B cell (primary cell): ENCODE results near the gene NKIRAS2. TPM values are rescaled to one million over a fixed set of nuclear protein-coding genes. Genes with fewer than 3 reads are reported as not detected.

Experiments
- ATAC-seq: fragments of 200-7000 bp; cut with Tn5 transposase; one replicate; pipeline ENCODE4 v1.10.0; 2021; ENCODE audit warnings: low read depth, mild to moderate bottlenecking, moderate number of reproducible peaks, moderate library complexity
- CTCF ChIA-PET: fragments of 350-600 bp; sonication (Branson Sonifier 250); formaldehyde crosslinking; loops from one replicate; lab custom pipeline; 2021; ENCODE audit warnings: antibody characterized with exemption, inconsistent platforms; lab: Charles Lee
- POLR2A ChIA-PET: fragments of 350-600 bp; sonication (Branson Sonifier 250); formaldehyde crosslinking; loops from one replicate; lab custom pipeline; 2021; ENCODE audit warnings: antibody characterized with exemption; lab: Charles Lee
- DNase-seq: peaks from one replicate; pipeline ENCODE4 v3.0.0; 2013
- H2AFZ ChIP-seq: 2 replicates; pipeline ENCODE4 v1.6.1; 2012; ENCODE audit warnings: mild to moderate bottlenecking, low read depth, low read length; ENCODE audit not compliant: insufficient read depth, poor library complexity, severe bottlenecking
- H3K27ac ChIP-seq, 2 donors: 1 replicate in 1 of 2; 2 replicates in 1 of 2; pipeline ENCODE4 v1.5.1; 2012 to 2013; ENCODE audit warnings: low read length in 2 of 2, mild to moderate bottlenecking in 2 of 2, moderate library complexity in 1 of 2
- H3K27me3 ChIP-seq, 4 experiments: fragments of 200-600 bp in 1 of 4; sonication (generic) in 1 of 4; replicated peaks in 1 of 4; 1 replicate in 2 of 4; 2 replicates in 2 of 4; pipeline versions ENCODE4 v1.6.1 to v1.7.0; 2013 to 2016; ENCODE audit warnings: low read length in 3 of 4, mild to moderate bottlenecking in 2 of 4, mixed read lengths in 1 of 4, moderate library complexity in 1 of 4; ENCODE audit not compliant: insufficient read depth in 4 of 4, control insufficient read depth in 3 of 4; ENCODE audit errors: control extremely low read depth in 1 of 4
- H3K36me3 ChIP-seq, 2 experiments: replicated peaks in 1 of 2; 1 replicate in 1 of 2; 2 replicates in 1 of 2; pipeline versions ENCODE4 v1.6.1 to v1.7.1; 2013; ENCODE audit warnings: low read length in 1 of 2; ENCODE audit not compliant: insufficient read depth in 2 of 2, control insufficient read depth in 1 of 2; ENCODE audit errors: control extremely low read depth in 1 of 2, extremely low read depth in 1 of 2
- H3K4me1 ChIP-seq, 2 donors: fragments of 200-600 bp in 1 of 2; sonication (generic) in 1 of 2; 1 replicate in 1 of 2; 2 replicates in 1 of 2; pipeline versions ENCODE4 v1.5.1 to v1.6.1; 2013 to 2017; ENCODE audit warnings: low read length in 2 of 2; ENCODE audit not compliant: control insufficient read depth in 2 of 2, insufficient read depth in 2 of 2
- H3K4me2 ChIP-seq: replicated peaks from 2 replicates; pipeline ENCODE3; 2012; ENCODE audit warnings: mild to moderate bottlenecking, low read depth, low read length; ENCODE audit not compliant: poor library complexity, severe bottlenecking
- H3K4me3 ChIP-seq, 5 experiments: fragments of 200-600 bp in 1 of 5; sonication (generic) in 1 of 5; 1 replicate in 3 of 5; 2 replicates in 2 of 5; pipeline versions ENCODE4 v1.5.1 to v1.7.0; 2011 to 2016; ENCODE audit warnings: low read length in 4 of 5, mild to moderate bottlenecking in 4 of 5, low read depth in 2 of 5, control low read depth in 1 of 5, moderate library complexity in 1 of 5; ENCODE audit not compliant: insufficient read depth in 1 of 5; ENCODE audit errors: control extremely low read depth in 1 of 5, extremely low read depth in 1 of 5
- H3K79me2 ChIP-seq: fragments of 200-600 bp; sonication (generic); one replicate; pipeline ENCODE4 v1.6.0; 2016; ENCODE audit warnings: low read length; ENCODE audit not compliant: control insufficient read depth, insufficient read depth
- H3K9ac ChIP-seq: fragments of 200-600 bp; sonication (generic); 2 replicates; pipeline ENCODE4 v1.6.1; 2017; ENCODE audit warnings: mild to moderate bottlenecking, low read length, moderate library complexity
- H3K9me3 ChIP-seq, 3 donors: one replicate each; pipeline versions ENCODE4 v1.6.1 to v1.7.1; 2013; ENCODE audit warnings: low read length in 2 of 3; ENCODE audit not compliant: control insufficient read depth in 2 of 3, insufficient read depth in 1 of 3; ENCODE audit errors: control extremely low read depth in 1 of 3
- H4K20me1 ChIP-seq: 2 replicates; pipeline ENCODE4 v1.6.0; 2012; ENCODE audit warnings: mild to moderate bottlenecking, low read length; ENCODE audit not compliant: insufficient read depth, control insufficient read depth, poor library complexity, severe bottlenecking
- H3K27ac Mint-ChIP-seq: one replicate; pipeline ENCODE4 v1.8.0; 2021; ENCODE audit warnings: mixed read lengths
- H3K27me3 Mint-ChIP-seq: one replicate; pipeline ENCODE4 v1.8.0; 2021; ENCODE audit warnings: mixed read lengths
- H3K4me1 Mint-ChIP-seq: one replicate; pipeline ENCODE4 v1.8.0; 2021; ENCODE audit warnings: mixed read lengths
- H3K4me3 Mint-ChIP-seq: one replicate; pipeline ENCODE4 v1.8.0; 2021; ENCODE audit warnings: mixed read lengths
- H3K9me3 Mint-ChIP-seq: one replicate; pipeline ENCODE4 v1.8.0; 2022; ENCODE audit warnings: mixed read lengths; ENCODE audit not compliant: insufficient read depth
- EZH2 ChIP-seq: IDR thresholded peaks from 2 replicates; pipeline ENCODE4 v1.6.1; 2012; ENCODE audit warnings: borderline replicate concordance, low read depth, mild to moderate bottlenecking, moderate library complexity, low read length; ENCODE audit not compliant: insufficient read depth, poor library complexity, severe bottlenecking
- WGBS: methylation state at CpG from one replicate; pipeline ENCODE4 v1.1.5; 2013; ENCODE audit warnings: missing lambda C conversion rate; ENCODE audit not compliant: insufficient coverage; 5-methylcytosine and 5-hydroxymethylcytosine counted together
- intact Hi-C: fragments of 100-400 bp; cut with micrococcal nuclease; formaldehyde crosslinking; loops from one replicate; pipeline ENCODE4 v1.10.0; 2022
- polyA plus RNA-seq: library from polyadenylated mRNA; depleted of rRNA; stranded (reverse); fragments of >200 nt; gene quantifications from 2 replicates; pipeline ENCODE4 v1.2.3, GENCODE V29; 2012
- total RNA-seq, 2 donors: library from RNA; stranded (reverse); fragments of 120-200 nt in 1 of 2; gene quantifications; 1 replicate in 1 of 2; 2 replicates in 1 of 2; pipeline versions ENCODE4 v1.2.3 to v1.2.4, GENCODE V29; 2013 to 2022
- TF ChIP-seq, protein P1 (sequence below): fragments of 200-600 bp; IDR thresholded peaks from one replicate; pipeline ENCODE4 v1.8.0; 2022; ENCODE audit warnings: antibody characterized with exemption, mild to moderate bottlenecking

NKIRAS2 gene
- total and polyA plus RNA-seq, 2 donors (not counting 1 experiment from before 2014, with no cell fraction given) = 22.0 to 29.2 TPM

DNA sequence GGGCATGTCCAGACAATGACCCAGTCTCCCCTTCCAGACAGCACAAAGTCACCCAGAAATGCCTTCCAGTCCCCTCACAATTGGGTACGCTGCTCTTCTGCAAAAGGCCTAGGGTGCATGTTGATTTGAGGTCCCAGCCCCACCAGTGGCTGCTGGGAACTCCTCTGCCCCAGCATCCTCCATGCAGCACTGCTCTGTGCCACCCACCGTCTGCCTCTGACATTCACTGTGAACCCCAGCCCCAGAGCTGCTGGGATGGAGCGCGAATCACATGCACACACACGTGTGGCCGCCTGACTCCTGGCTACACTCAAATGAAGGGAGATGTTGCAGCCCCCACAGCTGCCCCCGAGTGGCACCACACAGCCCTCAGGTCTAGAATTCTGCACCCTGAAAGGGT is 31.8 kb downstream of the NKIRAS2 start:
- H3K27me3 ChIP-seq = peaks cover 0 to 14% (median 3%) of the 10 kb centered on the region in 4 experiments
- H3K4me1 ChIP-seq = peaks cover 7 to 12% of the 10 kb centered on the region in 2 donors
- no peak for TF ChIP-seq EZH2
- TF ChIP-seq, protein P1, sequence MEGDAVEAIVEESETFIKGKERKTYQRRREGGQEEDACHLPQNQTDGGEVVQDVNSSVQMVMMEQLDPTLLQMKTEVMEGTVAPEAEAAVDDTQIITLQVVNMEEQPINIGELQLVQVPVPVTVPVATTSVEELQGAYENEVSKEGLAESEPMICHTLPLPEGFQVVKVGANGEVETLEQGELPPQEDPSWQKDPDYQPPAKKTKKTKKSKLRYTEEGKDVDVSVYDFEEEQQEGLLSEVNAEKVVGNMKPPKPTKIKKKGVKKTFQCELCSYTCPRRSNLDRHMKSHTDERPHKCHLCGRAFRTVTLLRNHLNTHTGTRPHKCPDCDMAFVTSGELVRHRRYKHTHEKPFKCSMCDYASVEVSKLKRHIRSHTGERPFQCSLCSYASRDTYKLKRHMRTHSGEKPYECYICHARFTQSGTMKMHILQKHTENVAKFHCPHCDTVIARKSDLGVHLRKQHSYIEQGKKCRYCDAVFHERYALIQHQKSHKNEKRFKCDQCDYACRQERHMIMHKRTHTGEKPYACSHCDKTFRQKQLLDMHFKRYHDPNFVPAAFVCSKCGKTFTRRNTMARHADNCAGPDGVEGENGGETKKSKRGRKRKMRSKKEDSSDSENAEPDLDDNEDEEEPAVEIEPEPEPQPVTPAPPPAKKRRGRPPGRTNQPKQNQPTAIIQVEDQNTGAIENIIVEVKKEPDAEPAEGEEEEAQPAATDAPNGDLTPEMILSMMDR = no peak
- H3K9ac ChIP-seq = no peak overlapping the region
- no peaks in the 10 kb centered on the region for H3K79me2 ChIP-seq
- WGBS = 86% methylated on average over 7 of the region's 7 CpGs
- ChIA-PET CTCF (interaction anchor here (0.8 to 1.5 kb wide), 5 partner anchors 13 to 133 kb away, joined by 3 to 5 read pairs (median 3); partner anchors contain the start of gene ACLY), POLR2A (no interaction called here)
- no peak overlapping the region for H3K27ac ChIP-seq
- intact Hi-C loops = no loop called here
- DNase-seq (no peak), ATAC-seq (no peak)
- no peaks in the 10 kb centered on the region for H3K9me3 Mint-ChIP-seq
- H3K9me3 ChIP-seq = peaks cover 0 to 12% (median 0%) of the 10 kb centered on the region in 3 donors
- peak overlapping the region; percentile 64 for H3K4me3 Mint-ChIP-seq
- H3K27ac Mint-ChIP-seq = no peak overlapping the region
- H2AFZ ChIP-seq = no peak overlapping the region
- no peaks in the 10 kb centered on the region for H4K20me1 ChIP-seq
- H3K4me2 ChIP-seq = no peak overlapping the region
- H3K27me3 Mint-ChIP-seq = peaks cover 40% of the 10 kb centered on the region
- no peaks in the 10 kb centered on the region for H3K36me3 ChIP-seq
- H3K4me3 ChIP-seq = no peak overlapping the region
- H3K4me1 Mint-ChIP-seq = peaks cover 9% of the 10 kb centered on the region

DNA sequence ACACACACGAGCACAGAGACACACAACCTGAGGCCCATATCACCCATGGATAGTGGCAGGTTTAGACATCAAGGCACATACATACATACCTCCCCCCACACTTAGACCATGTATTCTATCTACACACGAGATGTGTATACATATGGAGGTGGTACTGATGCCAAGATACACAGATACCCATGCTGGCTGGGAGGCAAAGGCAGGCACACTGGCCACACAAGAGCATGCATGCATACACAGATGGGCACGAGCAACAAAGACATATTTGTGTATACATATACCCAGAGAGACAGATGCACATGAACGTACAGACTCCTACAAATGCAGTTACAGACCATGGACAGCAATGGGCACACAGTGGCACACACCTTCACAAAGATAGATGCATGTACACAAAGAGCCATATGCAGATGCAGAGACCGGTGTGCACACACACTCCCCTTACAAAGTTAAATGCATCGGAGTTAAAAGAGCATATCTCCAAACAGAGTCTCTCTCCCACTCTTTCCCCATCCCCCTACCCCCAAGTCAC is 32.5 kb downstream of the NKIRAS2 start:
- H4K20me1 ChIP-seq = no peaks in the 10 kb centered on the region
- TF ChIP-seq EZH2 = no peak
- TF ChIP-seq, protein P1 = no peak
- no peak overlapping the region for H3K27ac ChIP-seq
- H3K4me3 Mint-ChIP-seq = no peak overlapping the region
- ChIA-PET POLR2A (no interaction called here), CTCF (no interaction called here)
- H3K27me3 Mint-ChIP-seq = peaks cover 40% of the 10 kb centered on the region
- H3K4me1 ChIP-seq = peaks cover 7 to 12% of the 10 kb centered on the region in 2 donors
- ATAC-seq (no peak), DNase-seq (no peak)
- no peak overlapping the region for H3K9ac ChIP-seq
- intact Hi-C loops = no loop called here
- no peaks in the 10 kb centered on the region for H3K36me3 ChIP-seq
- H3K9me3 Mint-ChIP-seq = no peaks in the 10 kb centered on the region
- no peak overlapping the region for H3K4me3 ChIP-seq
- 77% methylated on average over 5 of the region's 6 CpGs for WGBS
- no peak overlapping the region for H3K4me2 ChIP-seq
- peaks cover 0 to 14% (median 3%) of the 10 kb centered on the region in 4 experiments for H3K27me3 ChIP-seq
- H3K79me2 ChIP-seq = no peaks in the 10 kb centered on the region
- H3K27ac Mint-ChIP-seq = no peak overlapping the region
- no peak overlapping the region for H2AFZ ChIP-seq
- peaks cover 0 to 19% (median 0%) of the 10 kb centered on the region in 3 donors for H3K9me3 ChIP-seq
- peaks cover 9% of the 10 kb centered on the region for H3K4me1 Mint-ChIP-seq
